ENCODE data around the gene RPL34.

GRCh38 chr4:108651014-108651791 lies 30.8 kb downstream of the RPL34 start:
- TF ChIP-seq CTCF (IDR thresholded peaks at IDR 0.05), result no peak
- TF ChIP-seq POLR2A (IDR thresholded peaks at IDR 0.05), result no peak

All from uterus (tissue), 2 donors.